Measurements from ENCODE around the gene TMEM204. TPM values are rescaled to one million over a fixed set of nuclear protein-coding genes. Genes with fewer than 3 reads are reported as not detected.

TMEM204 gene
- total and polyA plus RNA-seq, 3 donors from 2014 or later, result 13.7 to 21.4 (median 19.4) TPM

DNA sequence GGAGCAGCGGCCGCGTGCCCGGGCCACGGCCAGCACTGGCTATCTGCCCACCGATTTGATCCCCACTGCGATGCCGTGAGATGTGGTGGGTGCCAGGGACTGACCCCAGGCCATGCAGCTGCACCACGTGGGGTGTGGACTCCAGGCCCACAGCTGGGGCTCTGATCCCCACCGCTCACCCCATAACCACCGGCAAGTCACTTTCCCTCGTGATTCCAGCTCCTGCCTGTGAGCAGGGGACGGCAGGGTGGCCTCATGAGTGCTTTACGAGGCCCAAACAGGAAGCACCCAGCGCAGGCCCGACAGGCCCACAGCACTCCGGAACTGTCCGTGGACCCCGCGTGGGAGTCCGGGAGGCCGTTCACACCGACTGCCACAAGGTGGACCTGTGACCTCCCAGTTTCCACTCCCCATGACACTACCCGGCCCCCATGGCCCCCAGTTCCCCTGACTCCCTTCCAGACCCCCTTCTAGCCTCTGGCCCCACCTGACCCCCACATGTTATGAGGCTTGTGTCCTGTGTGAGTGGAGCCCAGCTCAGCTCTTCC, 45.3 kb upstream of the TMEM204 start:
- Histone ChIP-seq H3K9me3 (no peaks in the 10 kb centered on the region), H3K27ac (no peak overlapping the region), H3K4me1 (peaks cover 5% of the 10 kb centered on the region), H3K36me3 (ENCODE audit: low read depth, missing control alignments) (no peaks in the 10 kb centered on the region), H3K27me3 (no peaks in the 10 kb centered on the region), H3K4me3 (no peak overlapping the region)
- TF ChIP-seq, protein P1, sequence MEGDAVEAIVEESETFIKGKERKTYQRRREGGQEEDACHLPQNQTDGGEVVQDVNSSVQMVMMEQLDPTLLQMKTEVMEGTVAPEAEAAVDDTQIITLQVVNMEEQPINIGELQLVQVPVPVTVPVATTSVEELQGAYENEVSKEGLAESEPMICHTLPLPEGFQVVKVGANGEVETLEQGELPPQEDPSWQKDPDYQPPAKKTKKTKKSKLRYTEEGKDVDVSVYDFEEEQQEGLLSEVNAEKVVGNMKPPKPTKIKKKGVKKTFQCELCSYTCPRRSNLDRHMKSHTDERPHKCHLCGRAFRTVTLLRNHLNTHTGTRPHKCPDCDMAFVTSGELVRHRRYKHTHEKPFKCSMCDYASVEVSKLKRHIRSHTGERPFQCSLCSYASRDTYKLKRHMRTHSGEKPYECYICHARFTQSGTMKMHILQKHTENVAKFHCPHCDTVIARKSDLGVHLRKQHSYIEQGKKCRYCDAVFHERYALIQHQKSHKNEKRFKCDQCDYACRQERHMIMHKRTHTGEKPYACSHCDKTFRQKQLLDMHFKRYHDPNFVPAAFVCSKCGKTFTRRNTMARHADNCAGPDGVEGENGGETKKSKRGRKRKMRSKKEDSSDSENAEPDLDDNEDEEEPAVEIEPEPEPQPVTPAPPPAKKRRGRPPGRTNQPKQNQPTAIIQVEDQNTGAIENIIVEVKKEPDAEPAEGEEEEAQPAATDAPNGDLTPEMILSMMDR (IDR thresholded peaks at IDR 0.05), result no peak
- no peak for TF ChIP-seq POLR2A (IDR thresholded peaks at IDR 0.05)
- 86 to 88% methylated on average over 24 of the region's 24 CpGs for WGBS, 2 donors
- intact Hi-C loops (cut with DNase I; ENCODE audit: low total_unique reads), result no loop called here
- DNase-seq, result no peak

DNA sequence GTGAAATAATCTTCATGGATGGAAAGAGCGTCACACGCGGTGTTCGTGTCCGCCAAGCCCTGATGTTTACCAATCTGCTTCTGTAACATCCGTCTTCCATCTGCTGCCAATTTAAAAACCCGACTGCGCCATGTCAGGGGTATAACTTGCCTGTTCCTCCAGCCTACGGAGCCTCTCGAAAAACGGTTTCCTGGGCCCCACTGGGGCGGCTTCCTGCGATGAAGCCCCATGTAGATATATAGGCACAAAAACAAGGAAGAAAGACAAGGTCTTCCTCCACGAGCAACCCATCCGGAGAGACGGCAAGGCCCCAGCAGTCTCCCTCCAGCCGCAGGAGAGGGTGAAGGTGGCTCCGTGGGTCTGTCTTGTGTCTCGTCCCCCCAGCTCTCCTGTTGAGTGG, 44.8 kb upstream of the TMEM204 start, which contains the start of gene PTX4:
Gene PTX4, minus strand, starts transcription at position 326 of the 400 bp plus-strand sequence. Its CDS starts 35 bp downstream, at position 291.
- Histone ChIP-seq H3K27me3 (no peaks in the 10 kb centered on the region), H3K36me3 (ENCODE audit: low read depth, missing control alignments) (no peaks in the 10 kb centered on the region), H3K9me3 (no peaks in the 10 kb centered on the region), H3K4me3 (no peak within 1 kb of the TSS), H3K27ac (no peak within 1 kb of the TSS), H3K4me1 (peaks cover 5% of the 10 kb centered on the region)
- intact Hi-C loops (cut with DNase I; ENCODE audit: low total_unique reads), result no loop called here
- no peak for TF ChIP-seq POLR2A (IDR thresholded peaks at IDR 0.05)
- TF ChIP-seq, protein P1 (IDR thresholded peaks at IDR 0.05), result no peak
- 90 to 93% methylated on average over 19 of the region's 19 CpGs for WGBS, 2 donors
- DNase-seq, result no peak

DNA sequence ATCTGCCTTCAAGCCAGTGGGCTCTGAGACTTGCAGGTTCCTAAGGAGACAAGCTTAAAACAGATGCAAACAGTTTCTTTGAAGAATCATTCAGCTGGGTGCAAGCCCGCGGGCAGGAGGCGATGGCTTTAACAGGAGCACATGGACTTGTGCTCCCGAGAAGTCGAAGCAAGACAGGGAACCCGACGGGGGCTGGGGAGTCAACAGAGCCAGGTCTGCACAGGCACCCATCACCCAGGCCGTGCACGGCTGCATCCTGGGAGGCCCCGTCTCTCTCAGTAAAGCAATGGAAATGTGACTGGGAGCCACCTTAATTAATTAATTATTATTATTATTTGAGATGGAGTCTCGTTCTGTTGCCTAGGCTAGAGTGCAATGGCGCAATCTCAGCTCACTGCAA, 44.4 kb upstream of the TMEM204 start:
- Histone ChIP-seq H3K9me3 (no peaks in the 10 kb centered on the region), H3K36me3 (ENCODE audit: low read depth, missing control alignments) (no peaks in the 10 kb centered on the region), H3K27me3 (no peaks in the 10 kb centered on the region), H3K4me1 (peaks cover 6% of the 10 kb centered on the region), H3K27ac (no peak overlapping the region), H3K4me3 (no peak overlapping the region)
- no peak for DNase-seq
- intact Hi-C loops (cut with DNase I; ENCODE audit: low total_unique reads), result no loop called here
- WGBS, 2 donors, result 92 to 94% methylated on average over 12 of the region's 12 CpGs
- no peak for TF ChIP-seq POLR2A (IDR thresholded peaks at IDR 0.05)
- TF ChIP-seq, protein P1 (IDR thresholded peaks at IDR 0.05), result no peak

DNA sequence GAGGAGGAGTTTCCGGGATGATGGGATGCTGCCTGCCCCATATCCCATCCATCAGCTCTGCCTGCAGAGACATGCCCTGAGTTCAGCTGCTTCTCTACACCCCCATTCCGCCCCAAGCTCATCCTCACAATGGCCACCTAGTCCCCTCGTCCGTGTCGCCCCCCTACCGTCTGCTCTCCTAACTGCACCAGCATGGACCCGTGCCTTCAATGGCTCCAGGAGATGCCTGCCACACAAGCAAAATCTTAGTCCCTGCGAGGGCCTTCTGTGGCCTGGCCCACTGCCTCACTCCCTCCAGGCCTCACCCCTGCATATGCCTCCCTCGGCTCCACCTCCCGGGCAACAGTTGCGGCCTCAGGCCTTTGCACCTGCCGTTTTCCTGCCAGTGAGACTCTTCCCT, 42.1 kb upstream of the TMEM204 start:
- 86 to 90% methylated on average over 12 of the region's 12 CpGs for WGBS, 2 donors
- no peaks in the 10 kb centered on the region for H3K36me3 ChIP-seq (ENCODE audit: low read depth, missing control alignments)
- H3K9me3 ChIP-seq, result no peaks in the 10 kb centered on the region
- no peak overlapping the region for H3K4me3 ChIP-seq
- H3K27me3 ChIP-seq, result no peaks in the 10 kb centered on the region
- intact Hi-C loops (cut with DNase I; ENCODE audit: low total_unique reads), result loop anchor here (5.0 kb wide), 1 partner anchor 121 kb away; the partner anchor contains the start of genes CRAMP1 and IFT140
- TF ChIP-seq POLR2A (IDR thresholded peaks at IDR 0.05), result no peak
- TF ChIP-seq, protein P1 (IDR thresholded peaks at IDR 0.05), result no peak
- peaks cover 15% of the 10 kb centered on the region for H3K4me1 ChIP-seq
- H3K27ac ChIP-seq, result no peak overlapping the region
- no peak for DNase-seq
